ENCODE results near the gene RSL24D1.

RSL24D1 gene

DNA sequence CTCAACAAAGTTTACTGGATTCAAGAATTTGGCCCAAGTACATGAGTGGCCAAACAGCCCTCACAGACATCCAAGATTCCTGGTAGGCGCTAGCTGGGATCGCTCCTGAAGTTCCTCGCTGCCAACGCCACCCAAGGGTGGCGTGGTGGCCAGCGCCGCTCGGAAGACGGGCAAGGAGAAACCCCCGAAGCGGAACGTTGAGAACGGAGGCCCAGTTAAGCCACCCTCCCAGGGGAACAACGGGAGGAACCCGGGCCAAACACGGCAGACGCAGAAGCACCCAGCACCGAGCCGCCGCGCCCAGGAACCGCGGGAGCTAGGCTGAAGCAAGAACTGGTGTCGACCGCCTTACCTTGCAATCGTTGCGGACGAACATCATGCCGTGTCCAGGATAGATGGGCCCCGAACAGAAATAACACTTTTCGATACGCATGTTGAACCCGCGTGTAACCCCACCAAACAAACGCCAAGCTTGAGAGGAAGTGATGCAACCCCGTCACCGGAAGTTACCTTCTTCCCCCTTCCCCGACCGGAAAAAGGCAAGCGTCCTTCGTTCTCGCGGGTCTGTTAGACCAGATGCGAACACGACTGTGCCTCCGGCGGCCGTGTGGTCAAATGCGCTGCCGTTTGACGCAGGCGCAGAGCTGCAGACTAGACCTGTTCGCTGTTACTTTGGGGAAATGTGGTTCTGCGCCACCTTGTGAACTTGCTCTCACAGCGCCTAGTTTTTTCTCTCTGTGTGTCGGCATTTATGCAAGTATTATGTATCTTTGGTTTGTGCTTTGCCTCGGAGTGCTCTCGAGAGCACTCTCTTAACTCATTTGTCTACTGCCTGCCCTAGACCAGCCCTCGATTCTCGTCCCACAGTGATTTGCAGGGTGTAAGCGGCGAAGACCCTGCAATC, at the start of gene RSL24D1:
Gene RSL24D1, minus strand, starts transcription at position 484 of the 904 bp plus-strand sequence. Its CDS starts 51 bp downstream, at position 433.
- TF ChIP-seq, protein P1, sequence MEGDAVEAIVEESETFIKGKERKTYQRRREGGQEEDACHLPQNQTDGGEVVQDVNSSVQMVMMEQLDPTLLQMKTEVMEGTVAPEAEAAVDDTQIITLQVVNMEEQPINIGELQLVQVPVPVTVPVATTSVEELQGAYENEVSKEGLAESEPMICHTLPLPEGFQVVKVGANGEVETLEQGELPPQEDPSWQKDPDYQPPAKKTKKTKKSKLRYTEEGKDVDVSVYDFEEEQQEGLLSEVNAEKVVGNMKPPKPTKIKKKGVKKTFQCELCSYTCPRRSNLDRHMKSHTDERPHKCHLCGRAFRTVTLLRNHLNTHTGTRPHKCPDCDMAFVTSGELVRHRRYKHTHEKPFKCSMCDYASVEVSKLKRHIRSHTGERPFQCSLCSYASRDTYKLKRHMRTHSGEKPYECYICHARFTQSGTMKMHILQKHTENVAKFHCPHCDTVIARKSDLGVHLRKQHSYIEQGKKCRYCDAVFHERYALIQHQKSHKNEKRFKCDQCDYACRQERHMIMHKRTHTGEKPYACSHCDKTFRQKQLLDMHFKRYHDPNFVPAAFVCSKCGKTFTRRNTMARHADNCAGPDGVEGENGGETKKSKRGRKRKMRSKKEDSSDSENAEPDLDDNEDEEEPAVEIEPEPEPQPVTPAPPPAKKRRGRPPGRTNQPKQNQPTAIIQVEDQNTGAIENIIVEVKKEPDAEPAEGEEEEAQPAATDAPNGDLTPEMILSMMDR (IDR thresholded peaks at IDR 0.05; ENCODE audit: extremely low read depth, missing control alignments), result peak; percentile 30
- peak; percentile 88 for DNase-seq (ENCODE audit: low spot score)

DNA sequence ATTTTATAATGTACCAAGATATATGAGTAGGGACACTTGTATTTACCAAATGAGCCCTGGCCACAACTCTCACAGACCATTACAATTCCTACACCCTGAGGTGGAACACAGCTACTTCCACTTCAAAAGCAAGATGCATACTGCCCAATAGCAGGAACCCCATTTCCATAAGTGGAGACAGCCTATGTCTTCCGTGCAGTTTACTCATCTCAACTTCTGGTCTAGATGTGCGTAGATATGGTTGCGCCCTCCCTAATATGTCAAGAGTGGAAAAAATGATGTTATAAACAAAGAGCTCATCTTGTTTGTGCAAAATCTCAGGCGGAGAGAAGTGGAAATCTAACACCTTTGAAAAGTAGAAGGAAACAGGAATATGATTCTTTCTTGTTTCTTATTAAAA, 48.3 kb upstream of the RSL24D1 start:
- DNase-seq (ENCODE audit: low spot score), result no peak
- TF ChIP-seq, protein P1 (IDR thresholded peaks at IDR 0.05; ENCODE audit: extremely low read depth, missing control alignments), result no peak

DNA sequence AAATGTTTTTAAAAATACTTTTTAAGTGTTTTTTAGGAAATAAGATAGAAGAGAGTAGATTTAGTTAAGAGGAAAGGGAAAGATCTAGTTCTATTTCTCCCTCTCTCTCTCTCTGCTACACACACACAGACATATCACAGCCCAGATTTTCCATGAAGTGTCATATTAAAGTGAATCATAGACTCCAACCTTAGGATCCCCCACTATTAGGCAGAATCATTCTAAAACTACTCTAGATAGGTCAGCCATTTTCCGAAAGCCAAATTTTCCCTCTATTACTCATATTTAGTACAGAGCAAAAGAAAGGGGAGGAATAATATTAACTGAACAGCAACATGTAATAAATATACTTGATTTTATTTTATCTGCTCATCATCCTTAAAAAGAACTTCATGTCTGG, 45.1 kb upstream of the RSL24D1 start:
- TF ChIP-seq, protein P1 (IDR thresholded peaks at IDR 0.05; ENCODE audit: extremely low read depth, missing control alignments), result no peak
- no peak for DNase-seq (ENCODE audit: low spot score)

DNA sequence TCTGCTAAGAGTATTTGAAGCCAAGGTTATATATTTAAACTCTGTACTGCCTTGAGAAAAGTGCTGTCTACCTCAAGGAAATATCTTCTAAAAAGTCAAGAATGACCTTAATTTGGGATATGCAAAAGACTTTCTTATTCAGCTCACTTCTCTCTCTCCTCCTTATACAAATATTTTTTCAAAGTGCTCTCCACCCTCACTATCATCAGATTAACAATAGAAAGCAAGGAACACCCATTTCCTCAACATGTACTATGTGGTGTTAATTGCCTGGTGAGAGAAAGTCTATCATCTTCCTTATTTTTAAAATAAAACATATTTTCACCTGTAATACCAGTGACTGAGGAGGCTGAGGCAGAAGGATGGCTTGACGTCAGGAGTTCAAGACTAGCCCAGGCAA, 44.4 kb upstream of the RSL24D1 start:
- no peak for DNase-seq (ENCODE audit: low spot score)
- TF ChIP-seq, protein P1 (IDR thresholded peaks at IDR 0.05; ENCODE audit: extremely low read depth, missing control alignments), result no peak

DNA sequence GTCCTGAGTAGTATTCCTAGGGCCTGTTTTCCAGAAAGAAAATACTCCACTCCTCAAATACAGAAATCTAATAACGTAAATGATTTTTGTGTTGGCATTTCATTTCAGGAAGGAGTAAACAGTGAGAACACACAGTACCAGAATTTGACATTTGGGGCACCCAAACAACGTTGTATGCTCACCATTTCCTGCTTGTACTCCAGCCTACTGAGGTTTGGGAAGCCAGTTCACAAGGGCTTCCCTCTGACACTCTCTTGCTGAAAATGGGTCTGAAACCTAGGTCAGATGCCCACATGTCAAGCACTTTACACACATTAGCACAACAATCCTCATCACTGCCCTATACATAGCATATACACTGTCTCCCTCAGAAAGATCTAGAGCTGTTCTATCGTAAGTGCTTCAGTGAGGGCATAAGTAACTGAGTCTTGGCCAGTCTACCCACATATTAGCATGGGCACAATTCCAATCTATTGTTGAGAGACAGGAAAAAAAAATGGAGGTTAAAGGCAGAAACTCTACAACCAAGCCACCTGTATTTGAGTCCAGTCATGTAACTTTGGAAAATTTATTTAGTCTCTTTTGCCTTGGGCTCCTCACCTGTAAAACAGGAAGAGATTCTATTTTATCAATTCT, 43.5 kb upstream of the RSL24D1 start:
- TF ChIP-seq, protein P1 (IDR thresholded peaks at IDR 0.05; ENCODE audit: extremely low read depth, missing control alignments), result no peak

DNA sequence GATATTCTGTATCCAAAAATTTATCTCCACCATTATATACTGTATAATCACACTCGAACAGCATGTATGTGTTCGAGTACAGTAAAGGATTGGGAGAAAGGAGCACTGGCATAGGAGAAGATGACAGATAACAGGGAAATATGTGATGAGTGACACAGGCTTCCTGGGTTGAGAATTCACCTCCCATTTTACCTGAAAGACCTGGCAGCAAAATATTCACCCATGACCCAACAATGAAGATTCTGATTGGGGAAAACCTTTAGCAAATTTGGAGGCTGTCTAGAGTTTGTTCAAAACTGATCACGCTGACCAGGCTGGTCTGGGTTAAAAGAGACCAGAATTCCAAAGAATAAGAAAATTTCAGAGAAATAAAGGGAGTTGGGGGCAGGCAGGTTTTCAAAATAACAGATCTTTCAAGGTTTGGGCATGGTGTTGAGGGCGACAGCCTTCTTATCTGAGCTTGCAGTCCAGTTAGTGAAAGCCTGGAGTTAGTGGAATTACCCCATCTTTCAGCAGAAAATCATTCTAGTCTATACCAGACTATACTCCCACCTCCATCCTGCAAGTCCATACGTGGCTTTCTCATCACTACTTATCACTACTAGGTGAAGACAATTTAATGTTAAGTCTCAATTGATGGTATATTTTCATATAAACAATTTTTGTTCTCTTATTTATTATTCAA, 42.8 kb upstream of the RSL24D1 start:
- TF ChIP-seq, protein P1 (IDR thresholded peaks at IDR 0.05; ENCODE audit: extremely low read depth, missing control alignments), result no peak
- DNase-seq (ENCODE audit: low spot score), result no peak

More for the DNA sequence above, 43.5 kb upstream of the RSL24D1 start:
- DNase-seq (ENCODE audit: low spot score), result no peak
